ENCODE measurements around the gene BRMS1L. TPM values are rescaled to one million over a fixed set of nuclear protein-coding genes. Genes with fewer than 3 reads are reported as not detected.
A peak's percentile ranks its signal among the peaks of the same experiment; 100 is the strongest.

Gene BRMS1L
- total and polyA plus RNA-seq, 2 of the 13 experiments (the other 11 are each of a cell fraction or from before 2014, with no cell fraction given): 21.1 to 23.8 TPM

DNA sequence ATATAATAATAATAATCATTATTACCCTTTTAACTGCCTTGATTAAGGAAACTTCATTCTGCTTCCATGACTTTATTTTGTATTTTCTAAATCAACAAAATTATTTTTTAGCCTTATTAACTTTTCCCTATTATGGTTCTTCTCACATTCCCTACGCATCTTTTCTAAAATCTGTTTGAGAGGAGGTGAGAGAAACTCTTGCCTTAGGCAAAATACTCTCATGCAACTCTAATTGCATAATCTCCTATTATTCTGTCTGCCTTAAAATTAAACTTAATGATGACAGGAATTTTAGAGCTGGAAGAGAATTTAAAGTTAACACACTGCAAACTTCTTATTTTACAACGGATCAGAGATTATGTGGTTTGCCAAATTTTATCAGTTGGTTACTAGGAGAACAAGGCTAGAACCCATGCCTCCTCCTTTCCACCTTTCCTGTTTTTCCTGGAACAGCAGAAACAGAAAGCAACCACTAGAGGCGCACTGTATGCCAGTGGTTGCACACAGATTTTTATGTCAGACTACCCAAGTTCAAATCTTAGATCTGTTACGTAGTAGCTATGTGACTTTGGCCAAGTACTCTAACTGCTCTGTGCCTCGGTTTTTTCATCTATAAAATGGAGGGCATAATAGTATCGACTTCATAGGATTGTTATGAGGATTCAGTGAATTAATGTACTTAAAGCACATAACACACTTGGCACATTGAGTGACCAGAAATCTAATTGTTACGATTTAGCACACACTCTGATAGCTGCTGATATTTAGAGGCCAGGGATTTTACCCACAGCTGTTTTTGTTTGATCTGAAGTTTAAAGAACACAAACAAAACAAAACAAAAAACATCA is 4.3 kb upstream of the BRMS1L start (continued):
- TF ChIP-seq, protein P1, sequence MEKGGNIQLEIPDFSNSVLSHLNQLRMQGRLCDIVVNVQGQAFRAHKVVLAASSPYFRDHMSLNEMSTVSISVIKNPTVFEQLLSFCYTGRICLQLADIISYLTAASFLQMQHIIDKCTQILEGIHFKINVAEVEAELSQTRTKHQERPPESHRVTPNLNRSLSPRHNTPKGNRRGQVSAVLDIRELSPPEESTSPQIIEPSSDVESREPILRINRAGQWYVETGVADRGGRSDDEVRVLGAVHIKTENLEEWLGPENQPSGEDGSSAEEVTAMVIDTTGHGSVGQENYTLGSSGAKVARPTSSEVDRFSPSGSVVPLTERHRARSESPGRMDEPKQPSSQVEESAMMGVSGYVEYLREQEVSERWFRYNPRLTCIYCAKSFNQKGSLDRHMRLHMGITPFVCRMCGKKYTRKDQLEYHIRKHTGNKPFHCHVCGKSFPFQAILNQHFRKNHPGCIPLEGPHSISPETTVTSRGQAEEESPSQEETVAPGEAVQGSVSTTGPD (CRISPR knock-in tag; IDR thresholded peaks at IDR 0.05): no peak
- TF ChIP-seq, protein P2, sequence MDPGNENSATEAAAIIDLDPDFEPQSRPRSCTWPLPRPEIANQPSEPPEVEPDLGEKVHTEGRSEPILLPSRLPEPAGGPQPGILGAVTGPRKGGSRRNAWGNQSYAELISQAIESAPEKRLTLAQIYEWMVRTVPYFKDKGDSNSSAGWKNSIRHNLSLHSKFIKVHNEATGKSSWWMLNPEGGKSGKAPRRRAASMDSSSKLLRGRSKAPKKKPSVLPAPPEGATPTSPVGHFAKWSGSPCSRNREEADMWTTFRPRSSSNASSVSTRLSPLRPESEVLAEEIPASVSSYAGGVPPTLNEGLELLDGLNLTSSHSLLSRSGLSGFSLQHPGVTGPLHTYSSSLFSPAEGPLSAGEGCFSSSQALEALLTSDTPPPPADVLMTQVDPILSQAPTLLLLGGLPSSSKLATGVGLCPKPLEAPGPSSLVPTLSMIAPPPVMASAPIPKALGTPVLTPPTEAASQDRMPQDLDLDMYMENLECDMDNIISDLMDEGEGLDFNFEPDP (CRISPR knock-in tag; conservative IDR thresholded peaks at IDR 0.05): no peak
- TF ChIP-seq TCF12 (IDR thresholded peaks at IDR 0.05) (no peak), TCF12 (CRISPR knock-in tag; IDR thresholded peaks at IDR 0.05) (no peak), TAF1 (CRISPR knock-in tag; IDR thresholded peaks at IDR 0.05) (no peak), ZNF292 (CRISPR knock-in tag; IDR thresholded peaks at IDR 0.05; ENCODE audit: borderline replicate concordance, low read depth) (0 out of 2 replicates have a peak, but pooled peaks have one; percentile 12), ZNF432 (CRISPR knock-in tag; IDR thresholded peaks at IDR 0.05; ENCODE audit: borderline replicate concordance) (no peak), HNRNPH1 (optimal IDR thresholded peaks at IDR 0.05; ENCODE audit: low read depth, low read length) (no peak), ZNF597 (CRISPR knock-in tag; IDR thresholded peaks at IDR 0.05) (no peak), MLLT10 (CRISPR knock-in tag; IDR thresholded peaks at IDR 0.05) (no peak), TRIM24 (CRISPR knock-in tag; IDR thresholded peaks at IDR 0.05) (no peak), ZNF644 (CRISPR knock-in tag; IDR thresholded peaks at IDR 0.05; ENCODE audit: low read depth) (peak; percentile 85), ZNF713 (CRISPR knock-in tag; IDR thresholded peaks at IDR 0.05) (0 out of 2 replicates have a peak, but pooled peaks have one; percentile 34), NFYB (CRISPR knock-in tag; IDR thresholded peaks at IDR 0.05) (no peak), FOSL1 (CRISPR knock-in tag; IDR thresholded peaks at IDR 0.05; ENCODE audit: borderline replicate concordance) (no peak), EEA1 (CRISPR knock-in tag; IDR thresholded peaks at IDR 0.05; ENCODE audit: borderline replicate concordance) (no peak), ZNF605 (CRISPR knock-in tag; IDR thresholded peaks at IDR 0.05) (no peak), ZNF670 (CRISPR knock-in tag; IDR thresholded peaks at IDR 0.05; ENCODE audit: borderline replicate concordance) (peak; percentile 74; the same call in 1 of the 2 replicates), SSRP1 (CRISPR knock-in tag; IDR thresholded peaks at IDR 0.05) (no peak), CEBPG (CRISPR knock-in tag; IDR thresholded peaks at IDR 0.05) (peak; percentile 59), HDAC2 (CRISPR knock-in tag; IDR thresholded peaks at IDR 0.05) (peak; percentile 63), NFYC (CRISPR knock-in tag; IDR thresholded peaks at IDR 0.05) (no peak), ZNF256 (CRISPR knock-in tag; conservative IDR thresholded peaks at IDR 0.05) (0 out of 2 replicates have a peak, but pooled peaks have one; percentile 34), ELF4 (CRISPR knock-in tag; IDR thresholded peaks at IDR 0.05; ENCODE audit: borderline replicate concordance) (0 out of 2 replicates have a peak, but pooled peaks have one; percentile 36), FOXA3 (CRISPR knock-in tag; IDR thresholded peaks at IDR 0.05) (peak; percentile 59), JARID2 (CRISPR knock-in tag; IDR thresholded peaks at IDR 0.05; ENCODE audit: insufficient replicate concordance) (peak; percentile 49), ZNF501 (CRISPR knock-in tag; IDR thresholded peaks at IDR 0.05) (no peak), KLF16 (CRISPR knock-in tag; IDR thresholded peaks at IDR 0.05) (peak in 1 of 2 experiments; percentile 54; a peak in 1 of 4 replicates), ZSCAN30 (CRISPR knock-in tag; IDR thresholded peaks at IDR 0.05) (0 out of 2 replicates have a peak, but pooled peaks have one; percentile 82)

All from HepG2 (cell line).